Body of pancreas (tissue), 4 donors: ENCODE data around the gene NDRG3.

Source experiments
- POLR2A ChIP-seq, 3 donors: fragments of 450-650 bp; IDR thresholded peaks; one replicate each; pipeline ENCODE4 v1.6.1; 2016; ENCODE audit warnings: antibody characterized with exemption in 3 of 3, mild to moderate bottlenecking in 2 of 3
- TF ChIP-seq, protein P1 (sequence below), 7 experiments: fragments of 450-650 bp in 4 of 7; fragments of 200-600 bp in 3 of 7; sonication (generic) in 3 of 7; IDR thresholded peaks; one replicate each; pipeline ENCODE4 v1.5.1; 2016 to 2019; ENCODE audit warnings: antibody characterized with exemption in 7 of 7

DNA sequence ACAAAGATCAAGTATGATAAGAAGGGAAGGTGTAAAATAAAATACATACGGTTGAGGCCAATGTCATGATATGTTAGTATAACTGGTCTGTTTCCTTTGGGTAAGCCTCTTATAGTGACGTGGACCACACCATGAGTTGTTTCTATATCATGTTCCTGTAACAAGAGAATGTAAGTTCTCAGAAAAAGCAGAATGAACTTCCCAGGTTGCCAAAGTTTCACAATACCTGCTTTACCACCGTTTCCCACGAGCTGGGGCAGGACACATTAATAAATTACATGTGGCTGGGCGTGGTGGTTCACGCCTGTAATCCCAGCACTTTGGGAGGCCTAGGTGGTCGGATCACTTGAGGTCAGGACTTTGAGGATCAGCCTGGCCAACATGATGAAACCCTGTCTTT is 57.3 kb downstream of the NDRG3 start:
- TF ChIP-seq POLR2A (IDR thresholded peaks at IDR 0.05): no peak
- TF ChIP-seq, protein P1, sequence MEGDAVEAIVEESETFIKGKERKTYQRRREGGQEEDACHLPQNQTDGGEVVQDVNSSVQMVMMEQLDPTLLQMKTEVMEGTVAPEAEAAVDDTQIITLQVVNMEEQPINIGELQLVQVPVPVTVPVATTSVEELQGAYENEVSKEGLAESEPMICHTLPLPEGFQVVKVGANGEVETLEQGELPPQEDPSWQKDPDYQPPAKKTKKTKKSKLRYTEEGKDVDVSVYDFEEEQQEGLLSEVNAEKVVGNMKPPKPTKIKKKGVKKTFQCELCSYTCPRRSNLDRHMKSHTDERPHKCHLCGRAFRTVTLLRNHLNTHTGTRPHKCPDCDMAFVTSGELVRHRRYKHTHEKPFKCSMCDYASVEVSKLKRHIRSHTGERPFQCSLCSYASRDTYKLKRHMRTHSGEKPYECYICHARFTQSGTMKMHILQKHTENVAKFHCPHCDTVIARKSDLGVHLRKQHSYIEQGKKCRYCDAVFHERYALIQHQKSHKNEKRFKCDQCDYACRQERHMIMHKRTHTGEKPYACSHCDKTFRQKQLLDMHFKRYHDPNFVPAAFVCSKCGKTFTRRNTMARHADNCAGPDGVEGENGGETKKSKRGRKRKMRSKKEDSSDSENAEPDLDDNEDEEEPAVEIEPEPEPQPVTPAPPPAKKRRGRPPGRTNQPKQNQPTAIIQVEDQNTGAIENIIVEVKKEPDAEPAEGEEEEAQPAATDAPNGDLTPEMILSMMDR (IDR thresholded peaks at IDR 0.05): no peak
